ENCODE results near the gene CASKIN2.
A peak's percentile ranks its signal among the peaks of the same experiment; 100 is the strongest.

Gene CASKIN2

DNA sequence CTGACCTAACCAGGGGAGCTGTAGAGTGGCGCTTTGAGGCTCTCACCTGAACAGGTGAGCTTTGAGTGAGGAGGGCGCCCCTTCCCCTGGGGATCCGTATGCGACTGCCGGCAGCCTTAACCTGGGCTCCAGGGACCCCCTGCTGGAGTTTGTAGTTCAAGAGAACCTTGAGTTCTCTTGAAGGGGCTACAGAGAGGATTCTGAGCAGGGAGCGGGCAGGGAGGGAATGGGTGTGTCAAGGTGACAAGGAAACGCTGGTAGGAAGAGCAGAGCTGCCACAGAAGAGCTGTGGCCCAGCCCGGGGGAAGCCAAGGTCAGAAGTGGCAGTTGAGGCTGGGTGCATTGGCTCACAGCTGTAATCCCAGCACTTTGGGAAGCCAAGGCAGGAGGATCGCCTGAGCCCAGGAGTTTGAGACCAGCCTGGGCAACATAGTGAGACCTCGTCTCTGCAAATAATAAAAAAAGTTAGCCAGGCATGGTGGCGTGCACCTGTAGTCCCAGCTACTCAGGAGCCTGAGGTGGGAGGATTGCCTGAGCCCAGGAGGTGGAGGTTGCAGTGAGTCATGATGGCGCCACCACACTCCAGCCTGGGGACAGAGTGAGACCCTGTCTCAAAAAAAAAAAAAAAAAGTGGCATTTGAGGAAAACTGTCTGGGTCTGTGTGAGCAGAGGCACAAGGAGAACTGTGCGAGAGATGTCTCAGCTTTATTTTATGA lies 11.4 kb upstream of the CASKIN2 start:
- H3K27ac ChIP-seq (ENCODE audit: low read length): no peak overlapping the region

DNA sequence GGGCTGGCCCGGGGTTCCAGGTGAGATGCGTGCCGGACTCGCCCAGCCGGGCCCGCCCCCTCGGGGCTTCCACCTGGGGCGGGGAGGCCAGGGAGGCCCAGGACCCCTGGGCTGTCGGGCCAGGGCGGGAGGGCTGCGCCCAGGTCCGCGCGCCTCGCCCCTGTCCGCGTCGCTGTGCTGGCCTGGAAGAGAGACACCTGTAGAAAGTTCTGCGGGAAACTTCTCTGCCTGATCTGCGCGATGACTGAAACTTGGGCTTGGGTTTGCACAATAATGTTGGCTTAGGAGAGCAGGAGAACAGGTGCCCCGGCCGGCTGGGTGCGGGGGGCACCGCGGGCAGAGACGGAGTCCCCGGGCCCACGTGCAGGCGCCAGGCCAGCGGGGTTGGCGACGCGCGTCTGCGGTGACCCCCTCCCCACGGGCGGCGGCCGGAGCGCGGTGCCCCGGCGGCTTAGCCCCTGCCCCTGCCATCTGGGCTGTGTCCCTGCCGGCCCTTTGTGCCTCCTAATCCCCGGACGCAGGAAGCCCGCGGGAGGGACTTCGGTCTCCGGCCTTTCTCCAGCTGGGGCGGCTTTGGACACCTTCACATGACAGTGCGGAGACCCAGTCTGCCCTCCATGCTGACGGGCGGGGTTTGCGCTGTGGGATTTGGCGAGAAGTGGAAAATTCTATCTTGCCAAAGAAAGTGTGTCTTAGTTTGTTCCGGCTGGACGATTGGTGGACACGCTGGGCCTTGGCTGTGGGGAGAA lies 10.6 kb upstream of the CASKIN2 start:
- Histone ChIP-seq H3K9me2 (replicated peaks; ENCODE audit: insufficient read depth, low read length) (no peaks in the 10 kb centered on the region), H4K20me1 (ENCODE audit: insufficient read depth, low read length) (no peaks in the 10 kb centered on the region), H3K4me1 (ENCODE audit: low read length) (peaks cover 11% of the 10 kb centered on the region), H3K36me3 (replicated peaks; ENCODE audit: insufficient read depth, low read length) (no peaks in the 10 kb centered on the region), H3K4me3 (ENCODE audit: low read length) (peak overlapping the region; percentile 61), H3F3A (ENCODE audit: insufficient read depth, low read length) (0 out of 2 replicates have a peak, but pooled peaks cover 3% of the 10 kb centered on the region), H3K79me2 (ENCODE audit: low read length) (no peaks in the 10 kb centered on the region), H3K9ac (ENCODE audit: low read length) (peak overlapping the region; percentile 26; the same call in 1 of the 2 replicates), H3K27ac (ENCODE audit: low read length) (no peak overlapping the region), H3K4me2 (ENCODE audit: low read depth, low read length) (peak overlapping the region; percentile 83), H3K27me3 (replicated peaks; ENCODE audit: insufficient read depth, low read length) (no peaks in the 10 kb centered on the region), H3K9me3 (replicated peaks; ENCODE audit: insufficient read depth, low read length) (no peaks in the 10 kb centered on the region), H2AFZ (ENCODE audit: low read length) (peak overlapping the region; percentile 57)
- DNase-seq: no peak
- TF ChIP-seq EZH2 (optimal IDR thresholded peaks at IDR 0.05; ENCODE audit: low read depth, low read length): no peak
- TF ChIP-seq, protein P1, sequence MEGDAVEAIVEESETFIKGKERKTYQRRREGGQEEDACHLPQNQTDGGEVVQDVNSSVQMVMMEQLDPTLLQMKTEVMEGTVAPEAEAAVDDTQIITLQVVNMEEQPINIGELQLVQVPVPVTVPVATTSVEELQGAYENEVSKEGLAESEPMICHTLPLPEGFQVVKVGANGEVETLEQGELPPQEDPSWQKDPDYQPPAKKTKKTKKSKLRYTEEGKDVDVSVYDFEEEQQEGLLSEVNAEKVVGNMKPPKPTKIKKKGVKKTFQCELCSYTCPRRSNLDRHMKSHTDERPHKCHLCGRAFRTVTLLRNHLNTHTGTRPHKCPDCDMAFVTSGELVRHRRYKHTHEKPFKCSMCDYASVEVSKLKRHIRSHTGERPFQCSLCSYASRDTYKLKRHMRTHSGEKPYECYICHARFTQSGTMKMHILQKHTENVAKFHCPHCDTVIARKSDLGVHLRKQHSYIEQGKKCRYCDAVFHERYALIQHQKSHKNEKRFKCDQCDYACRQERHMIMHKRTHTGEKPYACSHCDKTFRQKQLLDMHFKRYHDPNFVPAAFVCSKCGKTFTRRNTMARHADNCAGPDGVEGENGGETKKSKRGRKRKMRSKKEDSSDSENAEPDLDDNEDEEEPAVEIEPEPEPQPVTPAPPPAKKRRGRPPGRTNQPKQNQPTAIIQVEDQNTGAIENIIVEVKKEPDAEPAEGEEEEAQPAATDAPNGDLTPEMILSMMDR (IDR thresholded peaks at IDR 0.05; ENCODE audit: low read length): no peak
- TF ChIP-seq EZH2phosphoT487 (IDR thresholded peaks at IDR 0.05; ENCODE audit: low read length): no peak

More for the DNA sequence above, 11.4 kb upstream of the CASKIN2 start:
- Histone ChIP-seq H3K9me2 (replicated peaks; ENCODE audit: insufficient read depth, low read length) (no peaks in the 10 kb centered on the region), H4K20me1 (ENCODE audit: insufficient read depth, low read length) (no peaks in the 10 kb centered on the region), H3K36me3 (replicated peaks; ENCODE audit: insufficient read depth, low read length) (no peaks in the 10 kb centered on the region), H3K4me1 (ENCODE audit: low read length) (peaks cover 11% of the 10 kb centered on the region), H3K4me3 (ENCODE audit: low read length) (peak overlapping the region; percentile 61), H3K9ac (ENCODE audit: low read length) (no peak overlapping the region), H3K4me2 (ENCODE audit: low read depth, low read length) (peak overlapping the region; percentile 83), H3K27me3 (replicated peaks; ENCODE audit: insufficient read depth, low read length) (no peaks in the 10 kb centered on the region), H3K79me2 (ENCODE audit: low read length) (no peaks in the 10 kb centered on the region), H3F3A (ENCODE audit: insufficient read depth, low read length) (0 out of 2 replicates have a peak, but pooled peaks cover 3% of the 10 kb centered on the region), H2AFZ (ENCODE audit: low read length) (no peak overlapping the region; the same call in 1 of the 2 replicates), H3K9me3 (replicated peaks; ENCODE audit: insufficient read depth, low read length) (no peaks in the 10 kb centered on the region)
- no peak for DNase-seq
- no peak for TF ChIP-seq EZH2phosphoT487 (IDR thresholded peaks at IDR 0.05; ENCODE audit: low read length)
- no peak for TF ChIP-seq EZH2 (optimal IDR thresholded peaks at IDR 0.05; ENCODE audit: low read depth, low read length)
- TF ChIP-seq, protein P1 (IDR thresholded peaks at IDR 0.05; ENCODE audit: low read length): no peak

DNA sequence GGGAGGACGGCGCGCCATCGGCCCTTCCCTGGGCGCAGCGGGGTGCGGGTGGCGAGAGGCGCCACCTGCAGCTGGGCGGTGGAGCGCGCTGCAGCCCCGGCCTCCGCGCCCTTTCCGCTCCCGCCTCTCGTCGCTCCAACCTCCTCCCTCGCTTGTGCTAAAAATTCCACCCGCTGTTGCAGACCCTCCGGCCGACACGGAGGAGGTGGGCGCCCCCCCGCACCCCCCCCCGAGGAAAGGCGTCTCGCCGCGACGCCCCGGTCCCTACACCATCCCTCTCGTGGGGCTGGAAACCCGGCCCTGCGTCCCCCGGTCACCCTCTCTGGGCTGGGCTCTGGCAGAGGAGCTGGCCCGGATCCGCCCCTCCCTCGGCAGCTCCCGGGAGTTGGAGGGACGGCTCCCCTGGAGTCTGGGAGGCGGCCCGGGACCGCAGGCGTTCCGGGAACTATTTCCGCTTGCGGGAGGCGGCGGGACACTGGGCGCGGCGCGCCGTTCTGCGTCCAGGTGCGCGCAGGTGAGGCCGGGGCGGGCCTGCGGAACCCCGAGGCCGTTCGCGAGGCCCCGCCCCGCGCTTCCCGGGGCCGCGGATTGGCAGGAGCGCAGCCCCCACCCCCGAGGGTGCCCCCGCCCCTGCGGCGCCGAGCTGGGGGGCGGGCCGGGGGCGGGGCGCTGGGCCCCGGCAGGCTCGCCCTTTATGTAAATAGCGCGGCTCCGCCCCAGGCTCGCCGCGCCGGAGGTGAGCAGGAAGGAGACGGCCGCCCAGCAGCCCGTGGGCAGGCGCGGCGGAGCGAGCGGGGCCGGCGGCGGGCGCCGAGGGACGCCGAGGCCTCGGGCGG lies 9.9 kb upstream of the CASKIN2 start, which contains the start of gene LLGL2:
TSS of gene LLGL2 (plus strand) at position 728 of the 836 bp plus-strand sequence. CDS start 17,730 bp downstream, outside the sequence.
- Histone ChIP-seq H2AFZ (ENCODE audit: low read length) (peak within 1 kb of the TSS; percentile 100), H3K27ac (ENCODE audit: low read length) (peak within 1 kb of the TSS; percentile 51)

More for the DNA sequence above, 9.9 kb upstream of the CASKIN2 start, which contains the start of gene LLGL2:
- H3K4me1 ChIP-seq (ENCODE audit: low read length): peaks cover 11% of the 10 kb centered on the region
- H3K4me3 ChIP-seq (ENCODE audit: low read length): peak within 1 kb of the TSS; percentile 96
- peak within 1 kb of the TSS; percentile 85 for H3K9ac ChIP-seq (ENCODE audit: low read length)
- H3K9me3 ChIP-seq (replicated peaks; ENCODE audit: insufficient read depth, low read length): no peaks in the 10 kb centered on the region
- TF ChIP-seq, protein P1 (IDR thresholded peaks at IDR 0.05; ENCODE audit: low read length): peak; percentile 48
- no peak for TF ChIP-seq EZH2 (optimal IDR thresholded peaks at IDR 0.05; ENCODE audit: low read depth, low read length)
- no peaks in the 10 kb centered on the region for H3K79me2 ChIP-seq (ENCODE audit: low read length)
- H3K4me2 ChIP-seq (ENCODE audit: low read depth, low read length): peak within 1 kb of the TSS; percentile 83
- no peaks in the 10 kb centered on the region for H3K9me2 ChIP-seq (replicated peaks; ENCODE audit: insufficient read depth, low read length)
- peak; percentile 93 for DNase-seq
- H4K20me1 ChIP-seq (ENCODE audit: insufficient read depth, low read length): no peaks in the 10 kb centered on the region
- 0 out of 2 replicates have a peak, but pooled peaks cover 3% of the 10 kb centered on the region for H3F3A ChIP-seq (ENCODE audit: insufficient read depth, low read length)
- H3K36me3 ChIP-seq (replicated peaks; ENCODE audit: insufficient read depth, low read length): no peaks in the 10 kb centered on the region
- no peaks in the 10 kb centered on the region for H3K27me3 ChIP-seq (replicated peaks; ENCODE audit: insufficient read depth, low read length)

Data from MM.1S (cell line).